ENCODE results near the gene TRIM32.

DNA sequence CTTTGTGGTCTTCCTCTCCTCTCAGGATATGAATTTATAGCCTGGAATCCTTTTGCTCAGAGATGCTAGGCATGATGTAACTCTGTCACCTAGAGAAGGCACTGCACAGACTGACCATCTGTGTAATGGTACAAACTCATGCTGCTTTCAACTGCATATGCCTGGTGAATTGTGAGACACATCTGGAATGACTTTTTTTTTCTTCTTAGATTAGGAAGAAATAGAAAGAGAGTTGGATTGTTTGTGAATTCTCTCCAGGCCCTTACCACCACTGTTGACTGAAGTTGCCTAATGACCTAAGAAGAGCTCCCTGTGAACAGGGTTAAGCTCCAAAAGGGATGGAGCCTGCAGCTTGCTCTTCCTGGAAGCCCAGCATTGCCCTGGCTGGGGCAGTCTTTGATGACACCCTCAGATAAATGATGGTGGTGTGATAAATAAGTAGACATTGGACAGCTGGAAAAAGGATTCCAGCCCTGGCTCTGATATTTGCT lies 47.8 kb upstream of the TRIM32 start:
- TF ChIP-seq, protein P1, sequence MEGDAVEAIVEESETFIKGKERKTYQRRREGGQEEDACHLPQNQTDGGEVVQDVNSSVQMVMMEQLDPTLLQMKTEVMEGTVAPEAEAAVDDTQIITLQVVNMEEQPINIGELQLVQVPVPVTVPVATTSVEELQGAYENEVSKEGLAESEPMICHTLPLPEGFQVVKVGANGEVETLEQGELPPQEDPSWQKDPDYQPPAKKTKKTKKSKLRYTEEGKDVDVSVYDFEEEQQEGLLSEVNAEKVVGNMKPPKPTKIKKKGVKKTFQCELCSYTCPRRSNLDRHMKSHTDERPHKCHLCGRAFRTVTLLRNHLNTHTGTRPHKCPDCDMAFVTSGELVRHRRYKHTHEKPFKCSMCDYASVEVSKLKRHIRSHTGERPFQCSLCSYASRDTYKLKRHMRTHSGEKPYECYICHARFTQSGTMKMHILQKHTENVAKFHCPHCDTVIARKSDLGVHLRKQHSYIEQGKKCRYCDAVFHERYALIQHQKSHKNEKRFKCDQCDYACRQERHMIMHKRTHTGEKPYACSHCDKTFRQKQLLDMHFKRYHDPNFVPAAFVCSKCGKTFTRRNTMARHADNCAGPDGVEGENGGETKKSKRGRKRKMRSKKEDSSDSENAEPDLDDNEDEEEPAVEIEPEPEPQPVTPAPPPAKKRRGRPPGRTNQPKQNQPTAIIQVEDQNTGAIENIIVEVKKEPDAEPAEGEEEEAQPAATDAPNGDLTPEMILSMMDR (conservative IDR thresholded peaks at IDR 0.05): no peak
- TF ChIP-seq EZH2 (IDR thresholded peaks at IDR 0.05; ENCODE audit: low read depth): no peak

Measured in PC-9 (cell line).